ENCODE measurements around the gene RNU4-1.

The RNU4-1 gene

DNA sequence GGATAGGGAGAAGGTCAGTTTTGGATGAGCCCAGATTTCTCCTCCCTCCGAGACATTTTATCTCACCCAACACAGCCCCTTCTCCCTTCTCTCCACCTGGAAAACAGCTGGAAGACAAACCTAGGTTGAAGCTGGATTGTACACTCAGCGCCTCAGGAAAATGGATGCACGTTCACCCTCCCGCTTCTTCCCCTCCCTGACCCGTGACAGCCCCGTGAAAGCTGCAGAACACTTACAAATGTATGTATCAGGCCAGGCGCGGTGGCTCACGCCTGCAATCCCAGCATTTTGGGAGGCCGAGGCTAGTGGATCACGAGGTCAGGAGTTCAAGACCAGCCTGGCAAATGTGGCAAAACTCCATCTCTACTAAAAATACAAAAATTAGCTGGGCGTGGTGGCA, 5.5 kb downstream of the RNU4-1 start:
- no peak for DNase-seq
- H3K79me1 ChIP-seq (replicated peaks; ENCODE audit: low read length, poor library complexity, severe bottlenecking), result no peaks in the 10 kb centered on the region
- H3K18ac ChIP-seq (ENCODE audit: low read depth in 1 of 2, low read length in 2 of 2), result no peak overlapping the region
- peaks cover 9% of the 10 kb centered on the region for H3K4me1 ChIP-seq (ENCODE audit: control insufficient read depth, insufficient read depth, low read depth, low read length)
- H3K9ac ChIP-seq (ENCODE audit: low read length), result no peak overlapping the region
- H3K27ac ChIP-seq (ENCODE audit: low read length, poor library complexity, severe bottlenecking), result no peak overlapping the region
- H3K4me3 ChIP-seq (ENCODE audit: insufficient read depth in 1 of 2, low read depth in 1 of 2, low read length in 2 of 2), result no peak overlapping the region
- H3K36me3 ChIP-seq (ENCODE audit: control insufficient read depth in 1 of 2, insufficient read depth in 2 of 2, low read depth in 1 of 2, low read length in 2 of 2), result no peaks in the 10 kb centered on the region
- H3K23ac ChIP-seq (ENCODE audit: low read length in 2 of 2), result no peak overlapping the region
- no peak overlapping the region for H2AFZ ChIP-seq (ENCODE audit: low read depth, low read length)
- H2AK5ac ChIP-seq (ENCODE audit: low read length, severe bottlenecking), result no peak overlapping the region
- H2BK5ac ChIP-seq (ENCODE audit: low read depth, low read length, poor library complexity, severe bottlenecking), result no peak overlapping the region
- H3K27me3 ChIP-seq (ENCODE audit: control insufficient read depth in 1 of 2, insufficient read depth in 1 of 2, low read length in 2 of 2), result no peaks in the 10 kb centered on the region
- H3K9me3 ChIP-seq (ENCODE audit: control insufficient read depth, low read length), result no peaks in the 10 kb centered on the region
- H3K14ac ChIP-seq (ENCODE audit: low read length in 2 of 2), result no peak overlapping the region
- H2BK15ac ChIP-seq (ENCODE audit: low read depth, poor library complexity, severe bottlenecking), result no peak overlapping the region
- no peak overlapping the region for H4K8ac ChIP-seq (ENCODE audit: low read length)
- H4K91ac ChIP-seq (ENCODE audit: low read length), result no peak overlapping the region
- H3K4me2 ChIP-seq (ENCODE audit: low read length, poor library complexity, severe bottlenecking), result no peak overlapping the region
- H2BK12ac ChIP-seq (ENCODE audit: low read length in 2 of 2), result no peak overlapping the region
- H3K4ac ChIP-seq (ENCODE audit: low read depth in 1 of 2, low read length in 2 of 2), result no peak overlapping the region
- no peak overlapping the region for H2BK120ac ChIP-seq (ENCODE audit: low read depth, low read length)
- WGBS, result 91% methylated on average over 12 of the region's 12 CpGs

DNA sequence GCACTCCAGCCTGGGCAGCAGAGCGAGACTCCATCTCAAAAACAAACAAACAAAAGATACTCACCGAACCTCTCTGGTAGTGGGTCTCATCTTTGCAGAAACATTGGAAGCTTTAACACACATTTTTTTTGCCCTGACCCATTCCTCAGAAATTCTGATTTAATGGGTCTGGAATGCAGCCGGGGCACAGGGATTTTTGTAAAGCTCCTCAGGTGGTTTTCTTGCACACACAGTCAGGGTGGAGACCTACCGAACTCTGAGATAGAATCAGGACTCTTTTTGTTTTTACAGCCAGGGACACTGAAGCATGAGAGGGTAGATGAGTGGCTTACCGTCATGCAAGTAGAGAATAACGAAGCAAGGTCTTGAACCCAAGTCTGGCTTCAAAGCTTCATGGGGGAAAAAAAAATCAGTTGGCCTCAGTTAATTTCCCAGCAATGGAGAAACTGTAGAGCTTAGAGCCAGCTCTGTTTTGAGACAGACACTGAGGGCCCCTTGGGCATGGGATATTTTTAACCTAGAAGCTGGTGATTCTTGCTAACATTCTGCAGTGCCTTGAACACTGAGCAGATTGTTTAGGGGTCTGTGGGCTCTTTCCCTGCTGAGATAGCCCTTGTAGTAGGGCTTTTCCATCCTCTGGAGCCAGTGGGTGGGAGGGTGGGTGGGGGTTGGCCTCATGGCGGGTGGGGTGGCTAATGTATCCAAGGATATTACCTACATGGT, 6.1 kb downstream of the RNU4-1 start:
- no peak overlapping the region for H3K4me2 ChIP-seq (ENCODE audit: low read length, poor library complexity, severe bottlenecking)
- no peaks in the 10 kb centered on the region for H3K27me3 ChIP-seq (ENCODE audit: control insufficient read depth in 1 of 2, insufficient read depth in 1 of 2, low read length in 2 of 2)
- no peak overlapping the region for H2BK120ac ChIP-seq (ENCODE audit: low read depth, low read length)
- no peak overlapping the region for H3K14ac ChIP-seq (ENCODE audit: low read length in 2 of 2)
- no peak for DNase-seq
- H3K4me3 ChIP-seq (ENCODE audit: insufficient read depth in 1 of 2, low read depth in 1 of 2, low read length in 2 of 2), result no peak overlapping the region
- no peak overlapping the region for H2BK15ac ChIP-seq (ENCODE audit: low read depth, poor library complexity, severe bottlenecking)
- H3K9me3 ChIP-seq (ENCODE audit: control insufficient read depth, low read length), result no peaks in the 10 kb centered on the region
- no peak overlapping the region for H3K23ac ChIP-seq (ENCODE audit: low read length in 2 of 2)
- H2BK12ac ChIP-seq (ENCODE audit: low read length in 2 of 2), result no peak overlapping the region
- no peaks in the 10 kb centered on the region for H3K79me1 ChIP-seq (replicated peaks; ENCODE audit: low read length, poor library complexity, severe bottlenecking)
- 71% methylated on average over 6 of the region's 7 CpGs for WGBS
- H2AK5ac ChIP-seq (ENCODE audit: low read length, severe bottlenecking), result no peak overlapping the region
- no peak overlapping the region for H3K9ac ChIP-seq (ENCODE audit: low read length)
- H3K18ac ChIP-seq (ENCODE audit: low read depth in 1 of 2, low read length in 2 of 2), result no peak overlapping the region
- H3K4me1 ChIP-seq (ENCODE audit: control insufficient read depth, insufficient read depth, low read depth, low read length), result peaks cover 9% of the 10 kb centered on the region
- no peak overlapping the region for H4K91ac ChIP-seq (ENCODE audit: low read length)
- H2AFZ ChIP-seq (ENCODE audit: low read depth, low read length), result no peak overlapping the region
- no peaks in the 10 kb centered on the region for H3K36me3 ChIP-seq (ENCODE audit: control insufficient read depth in 1 of 2, insufficient read depth in 2 of 2, low read depth in 1 of 2, low read length in 2 of 2)
- H3K4ac ChIP-seq (ENCODE audit: low read depth in 1 of 2, low read length in 2 of 2), result no peak overlapping the region
- H3K27ac ChIP-seq (ENCODE audit: low read length, poor library complexity, severe bottlenecking), result peak overlapping the region; percentile 31
- H2BK5ac ChIP-seq (ENCODE audit: low read depth, low read length, poor library complexity, severe bottlenecking), result no peak overlapping the region
- H4K8ac ChIP-seq (ENCODE audit: low read length), result no peak overlapping the region

DNA sequence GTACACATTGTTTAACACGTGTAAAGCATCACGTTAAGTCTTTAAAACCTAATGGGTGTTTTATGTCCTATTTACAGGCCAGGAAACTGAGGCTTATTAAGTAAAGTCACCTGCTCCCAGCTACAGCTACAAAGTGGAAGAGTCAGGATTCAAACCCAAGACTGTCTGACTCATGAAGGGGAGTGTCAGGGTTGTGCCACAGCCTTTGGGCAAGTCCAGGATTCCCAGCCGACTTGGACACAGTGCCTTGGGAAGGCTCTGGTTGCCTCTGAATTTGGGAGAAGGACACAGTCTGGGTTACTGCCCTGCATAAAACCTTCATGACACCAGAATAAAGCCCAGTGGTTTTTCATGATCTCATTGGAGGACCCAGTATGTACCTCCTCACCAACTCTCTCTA, 8.7 kb downstream of the RNU4-1 start:
- no peaks in the 10 kb centered on the region for H3K36me3 ChIP-seq (ENCODE audit: control insufficient read depth in 1 of 2, insufficient read depth in 2 of 2, low read depth in 1 of 2, low read length in 2 of 2)
- H2AK5ac ChIP-seq (ENCODE audit: low read length, severe bottlenecking), result no peak overlapping the region
- no peak for DNase-seq
- no peak overlapping the region for H3K4ac ChIP-seq (ENCODE audit: low read depth in 1 of 2, low read length in 2 of 2)
- no peak overlapping the region for H3K23ac ChIP-seq (ENCODE audit: low read length in 2 of 2)
- no peaks in the 10 kb centered on the region for H3K79me1 ChIP-seq (replicated peaks; ENCODE audit: low read length, poor library complexity, severe bottlenecking)
- no peak overlapping the region for H2BK15ac ChIP-seq (ENCODE audit: low read depth, poor library complexity, severe bottlenecking)
- H4K91ac ChIP-seq (ENCODE audit: low read length), result no peak overlapping the region
- H3K4me1 ChIP-seq (ENCODE audit: control insufficient read depth, insufficient read depth, low read depth, low read length), result peaks cover 1% of the 10 kb centered on the region
- WGBS, result 93% methylated on average over 3 of the region's 3 CpGs
- H3K4me2 ChIP-seq (ENCODE audit: low read length, poor library complexity, severe bottlenecking), result no peak overlapping the region
- no peak overlapping the region for H3K14ac ChIP-seq (ENCODE audit: low read length in 2 of 2)
- no peak overlapping the region for H4K8ac ChIP-seq (ENCODE audit: low read length)
- no peak overlapping the region for H3K27ac ChIP-seq (ENCODE audit: low read length, poor library complexity, severe bottlenecking)
- H2AFZ ChIP-seq (ENCODE audit: low read depth, low read length), result no peak overlapping the region
- no peak overlapping the region for H2BK120ac ChIP-seq (ENCODE audit: low read depth, low read length)
- no peaks in the 10 kb centered on the region for H3K27me3 ChIP-seq (ENCODE audit: control insufficient read depth in 1 of 2, insufficient read depth in 1 of 2, low read length in 2 of 2)
- H3K9ac ChIP-seq (ENCODE audit: low read length), result no peak overlapping the region
- no peak overlapping the region for H3K4me3 ChIP-seq (ENCODE audit: insufficient read depth in 1 of 2, low read depth in 1 of 2, low read length in 2 of 2)
- H2BK5ac ChIP-seq (ENCODE audit: low read depth, low read length, poor library complexity, severe bottlenecking), result no peak overlapping the region
- H3K9me3 ChIP-seq (ENCODE audit: control insufficient read depth, low read length), result no peaks in the 10 kb centered on the region
- H3K18ac ChIP-seq (ENCODE audit: low read depth in 1 of 2, low read length in 2 of 2), result no peak overlapping the region
- H2BK12ac ChIP-seq (ENCODE audit: low read length in 2 of 2), result no peak overlapping the region

DNA sequence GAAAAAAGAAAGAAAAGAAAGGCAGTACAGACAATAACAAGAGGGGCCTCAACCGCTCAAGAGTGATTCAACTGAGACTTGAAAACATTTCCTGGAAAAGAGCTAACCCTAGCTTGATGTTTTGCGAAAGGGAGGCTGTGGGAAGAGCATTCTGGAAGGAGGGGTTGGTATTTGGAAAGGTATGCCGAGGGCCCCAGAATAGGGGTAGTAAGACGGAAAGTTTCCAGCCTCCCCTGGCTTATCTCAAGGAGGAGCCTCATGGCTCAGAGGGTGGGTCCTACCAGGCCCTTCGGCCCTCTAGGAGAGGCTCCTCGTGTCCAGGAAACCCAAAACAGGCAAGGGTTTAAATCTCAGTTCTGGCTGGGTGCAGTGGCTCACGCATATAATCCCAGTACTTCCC, 9.7 kb downstream of the RNU4-1 start:
- Histone ChIP-seq H3K27ac (ENCODE audit: low read length, poor library complexity, severe bottlenecking) (no peak overlapping the region), H2AFZ (ENCODE audit: low read depth, low read length) (no peak overlapping the region), H4K91ac (ENCODE audit: low read length) (no peak overlapping the region), H3K14ac (ENCODE audit: low read length in 2 of 2) (no peak overlapping the region), H3K4me1 (ENCODE audit: control insufficient read depth, insufficient read depth, low read depth, low read length) (peaks cover 5% of the 10 kb centered on the region), H3K9me3 (ENCODE audit: control insufficient read depth, low read length) (no peaks in the 10 kb centered on the region), H2BK15ac (ENCODE audit: low read depth, poor library complexity, severe bottlenecking) (no peak overlapping the region), H3K9ac (ENCODE audit: low read length) (no peak overlapping the region), H3K79me1 (replicated peaks; ENCODE audit: low read length, poor library complexity, severe bottlenecking) (no peaks in the 10 kb centered on the region), H3K27me3 (ENCODE audit: control insufficient read depth in 1 of 2, insufficient read depth in 1 of 2, low read length in 2 of 2) (no peaks in the 10 kb centered on the region), H2BK120ac (ENCODE audit: low read depth, low read length) (no peak overlapping the region), H2AK5ac (ENCODE audit: low read length, severe bottlenecking) (peak overlapping the region; percentile 52), H2BK12ac (ENCODE audit: low read length in 2 of 2) (no peak overlapping the region), H2BK5ac (ENCODE audit: low read depth, low read length, poor library complexity, severe bottlenecking) (no peak overlapping the region), H3K4me3 (ENCODE audit: insufficient read depth in 1 of 2, low read depth in 1 of 2, low read length in 2 of 2) (peak overlapping the region in 1 of 2 experiments; percentile 30), H3K18ac (ENCODE audit: low read depth in 1 of 2, low read length in 2 of 2) (no peak overlapping the region), H3K23ac (ENCODE audit: low read length in 2 of 2) (no peak overlapping the region), H4K8ac (ENCODE audit: low read length) (peak overlapping the region; percentile 46), H3K4ac (ENCODE audit: low read depth in 1 of 2, low read length in 2 of 2) (no peak overlapping the region), H3K36me3 (ENCODE audit: control insufficient read depth in 1 of 2, insufficient read depth in 2 of 2, low read depth in 1 of 2, low read length in 2 of 2) (no peaks in the 10 kb centered on the region), H3K4me2 (ENCODE audit: low read length, poor library complexity, severe bottlenecking) (no peak overlapping the region)
- no peak for DNase-seq
- 70% methylated on average over 7 of the region's 7 CpGs for WGBS
